ENCODE results near the gene CSNK2B.

CSNK2B gene

DNA sequence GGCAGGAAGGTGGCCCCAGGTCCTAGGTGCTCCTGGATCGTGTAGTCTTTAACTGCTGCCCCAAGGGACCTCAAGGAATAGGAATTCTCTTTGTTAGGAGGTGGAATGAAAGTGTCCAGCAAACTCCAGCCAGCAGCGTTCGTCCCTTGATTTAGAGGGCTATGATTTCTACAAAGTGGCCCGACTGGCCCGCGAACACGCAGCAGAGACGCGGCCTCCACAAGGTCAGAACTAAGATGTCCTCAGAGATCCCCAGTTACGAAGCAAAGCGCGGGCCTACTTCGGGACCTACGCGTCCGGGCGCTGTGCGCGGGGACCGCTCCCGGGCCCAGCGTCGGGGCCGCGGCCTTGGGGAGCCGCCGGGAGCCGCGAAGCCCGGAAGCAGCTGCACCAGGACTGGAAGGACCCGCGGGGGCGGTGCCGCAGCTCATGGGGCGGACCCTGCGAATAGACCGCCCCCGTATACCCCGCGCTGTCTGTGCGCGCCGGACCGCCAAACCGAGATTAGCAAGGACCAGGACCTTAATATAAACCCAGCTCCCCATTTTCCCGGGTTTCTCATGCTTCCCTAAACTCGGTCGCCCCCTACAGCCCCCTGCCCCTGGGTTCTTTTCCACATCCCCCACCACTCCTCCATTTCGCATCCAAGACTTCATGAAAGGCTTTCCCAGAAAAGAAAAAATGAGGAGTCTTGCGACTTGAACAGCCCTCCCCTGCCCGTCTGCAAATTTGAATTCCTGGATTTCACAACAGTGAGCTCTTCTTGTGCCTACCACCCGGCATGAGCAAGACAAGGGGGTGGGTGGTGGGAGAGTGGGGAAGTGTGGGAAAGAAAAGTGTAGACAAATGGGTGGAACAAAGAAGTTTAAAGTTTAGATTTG lies 5.3 kb upstream of the CSNK2B start, which contains the start of gene C6orf47:
C6orf47 (minus strand) TSS at position 398 of the 881 bp plus-strand sequence. CDS start 831 bp downstream, outside the sequence.
- peak; percentile 72 for DNase-seq (ENCODE audit: low spot score)

DNA sequence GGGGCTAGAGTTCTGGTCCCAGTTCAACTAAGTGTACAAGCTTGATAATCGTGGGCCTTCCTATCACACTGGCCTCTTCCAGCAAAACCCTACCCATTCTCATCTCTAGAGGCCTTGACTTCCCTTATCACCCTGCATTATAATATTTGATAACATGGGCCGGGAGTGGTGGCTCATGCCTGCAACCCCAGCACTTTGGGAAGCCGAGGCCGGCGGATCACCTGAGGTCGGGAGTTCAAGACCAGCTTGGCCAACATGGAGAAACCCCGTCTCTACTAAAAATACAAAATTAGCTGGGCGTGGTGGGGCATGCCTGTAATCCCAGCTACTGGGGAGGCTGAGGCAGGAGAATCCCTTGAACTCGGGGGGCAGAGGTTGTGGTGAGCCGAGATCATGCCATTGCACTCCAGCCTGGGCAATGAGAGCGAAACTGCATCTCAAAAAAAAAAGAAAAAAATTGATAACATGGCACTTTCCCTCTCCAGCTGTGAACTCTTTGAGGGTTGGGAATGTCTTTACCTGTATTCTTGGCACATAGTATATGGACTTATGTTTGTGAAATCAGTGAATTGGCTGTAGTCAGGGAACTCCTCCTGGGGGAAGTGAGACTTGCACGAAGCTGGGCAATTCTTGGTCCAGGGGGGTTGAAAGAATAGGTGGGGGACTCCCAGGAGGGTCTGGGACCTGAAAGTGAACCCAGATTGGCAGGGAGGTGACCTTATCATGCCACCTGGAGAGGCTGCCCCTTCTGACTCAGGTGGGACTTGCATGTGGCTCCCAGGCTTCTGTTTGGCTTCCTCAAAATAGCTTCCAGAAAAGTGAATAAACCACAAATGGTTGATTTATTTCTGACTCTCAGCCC lies 4.4 kb upstream of the CSNK2B start:
- no peak for DNase-seq (ENCODE audit: low spot score)

DNA sequence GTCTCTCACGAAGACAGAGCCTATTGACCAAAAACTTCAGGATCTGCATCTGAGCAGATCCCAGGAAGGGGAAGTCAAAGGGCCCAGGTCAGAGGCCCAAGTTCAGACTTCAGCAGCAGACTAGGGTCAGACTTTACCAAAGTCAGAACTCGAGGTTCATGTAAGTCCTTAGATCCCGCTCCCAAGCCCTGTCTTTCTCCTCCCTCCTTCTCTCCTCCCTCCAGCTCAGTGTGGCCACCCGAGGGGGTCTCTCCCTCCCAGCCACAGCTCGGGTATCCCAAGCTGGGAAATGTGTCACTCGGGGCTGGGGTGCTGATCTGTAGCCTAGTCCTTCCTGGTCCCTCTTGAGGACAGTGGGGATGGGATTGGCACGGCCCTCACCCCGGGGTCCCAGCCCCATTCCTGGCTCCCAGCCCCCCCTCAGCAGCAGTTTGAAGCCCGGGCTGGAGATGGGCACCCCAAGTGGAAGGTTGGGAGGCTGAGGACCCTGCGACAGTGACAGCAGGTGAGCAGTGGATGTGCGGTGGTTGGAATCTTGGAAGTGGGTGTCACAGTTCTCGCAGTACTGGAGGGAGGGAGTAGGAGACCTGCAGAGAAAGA lies 3.7 kb upstream of the CSNK2B start:
- no peak for DNase-seq (ENCODE audit: low spot score)

DNA sequence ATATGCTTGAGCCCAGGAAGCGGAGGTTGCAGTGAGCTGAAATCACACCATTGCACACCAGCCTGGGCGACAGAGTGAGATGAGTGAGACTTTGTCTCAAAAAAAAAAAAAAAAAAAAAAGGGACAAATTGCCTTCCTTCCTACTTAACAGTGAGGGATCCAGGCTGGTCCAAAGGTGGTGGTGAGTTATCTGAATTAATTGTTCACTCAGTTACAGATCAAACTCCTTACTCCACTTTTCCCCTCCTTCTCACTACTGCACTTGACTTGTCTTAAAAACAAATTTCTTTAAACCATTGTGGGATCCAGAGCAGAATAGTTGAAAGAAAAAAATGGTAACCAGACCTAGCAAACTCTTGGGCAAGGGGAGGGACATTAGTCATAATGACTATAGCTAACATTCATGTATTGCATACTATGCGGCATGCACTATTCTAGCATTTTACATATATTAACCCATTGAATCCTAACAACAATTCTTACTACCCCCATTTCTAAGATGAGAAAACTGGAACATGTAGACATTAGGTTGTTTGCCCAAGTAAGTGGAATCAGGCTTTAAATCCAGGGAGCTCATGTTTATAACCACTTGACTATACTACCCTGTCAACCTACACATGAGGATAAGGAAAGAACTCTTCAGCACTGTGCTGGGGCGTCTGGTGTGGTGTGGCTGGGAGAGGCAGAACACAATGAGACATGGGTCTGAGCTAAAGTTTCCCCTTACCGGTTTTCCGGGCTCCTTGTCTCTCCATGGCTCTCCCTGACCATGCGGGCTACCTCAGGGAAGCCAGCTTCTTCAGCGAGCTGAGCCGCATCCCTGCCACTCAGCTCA lies 2.5 kb upstream of the CSNK2B start:
- DNase-seq (ENCODE audit: low spot score) = no peak

DNA sequence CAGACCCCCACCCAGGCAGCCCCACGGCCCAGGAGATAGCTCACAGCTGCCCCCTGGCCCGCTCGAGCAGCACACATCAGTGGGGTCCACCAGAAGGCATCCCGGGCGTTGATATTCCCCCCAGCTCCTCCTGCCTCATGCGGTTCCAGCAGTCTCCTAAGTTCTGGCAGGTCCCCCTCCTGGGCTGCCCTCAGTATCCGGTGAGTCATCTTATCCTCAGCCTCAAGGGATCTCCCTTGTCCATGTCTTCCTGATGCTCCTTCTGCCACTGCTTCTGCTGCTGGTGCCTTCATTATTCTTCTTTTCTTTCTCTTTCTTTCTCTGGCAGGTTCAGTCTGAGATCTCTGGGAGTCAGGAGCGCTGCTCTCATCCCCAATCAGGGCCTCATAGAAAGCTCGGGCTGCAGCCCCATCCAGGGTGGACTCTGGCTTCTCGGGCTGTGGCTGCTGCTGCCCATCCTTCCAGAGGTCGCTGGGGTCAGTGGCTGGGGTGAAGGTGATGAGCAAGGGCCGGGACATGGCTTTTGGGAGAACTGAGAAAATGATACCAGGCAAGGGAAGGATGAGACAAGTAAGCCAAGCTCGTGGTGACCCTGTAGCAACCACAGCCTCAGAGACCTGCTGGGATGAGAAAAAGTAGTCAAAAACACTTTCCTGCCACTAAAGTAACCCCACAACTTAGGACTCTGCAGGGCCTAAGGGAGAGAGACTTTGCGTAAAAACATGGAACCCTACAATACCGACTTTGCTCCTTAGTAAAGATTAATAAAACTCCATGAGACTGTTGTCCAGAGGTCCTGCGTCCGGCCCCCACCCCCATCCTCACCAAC lies 1.7 kb upstream of the CSNK2B start:
- DNase-seq (ENCODE audit: low spot score) = no peak

DNA sequence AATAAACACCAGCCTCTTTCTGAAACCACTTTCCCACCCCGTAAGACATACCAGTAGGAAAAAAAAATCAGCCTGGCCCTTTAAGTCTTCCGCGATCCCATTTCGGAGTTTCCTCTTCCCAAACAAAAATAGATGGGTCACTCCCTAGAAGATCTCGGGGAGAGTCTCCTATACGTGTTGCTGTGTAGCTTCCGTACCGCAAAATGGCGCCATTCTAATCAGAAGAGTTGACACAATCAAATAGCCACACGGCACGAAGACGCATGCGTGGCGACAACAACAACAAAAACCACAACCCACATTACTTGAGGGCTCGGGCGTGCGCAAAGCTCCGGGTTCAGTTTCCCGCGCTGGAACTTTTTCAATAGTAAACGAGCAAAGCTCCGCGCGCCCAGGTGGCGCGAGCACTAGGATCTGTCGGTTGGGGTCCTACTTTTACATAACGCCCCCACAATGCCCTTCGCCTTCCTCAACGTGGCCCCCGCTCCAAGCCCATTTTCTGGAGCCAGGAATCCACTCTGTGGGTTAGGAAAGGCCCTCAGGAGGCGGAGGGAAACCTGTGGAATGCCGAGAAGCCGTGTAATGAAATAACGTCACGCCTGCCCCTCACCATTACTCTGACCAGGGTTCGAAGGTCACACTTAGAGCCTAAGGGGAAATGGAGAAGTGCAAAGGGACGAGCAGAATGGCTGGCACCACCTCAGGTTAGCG lies 935 bp upstream of the CSNK2B start, which contains the start of gene GPANK1:
GPANK1 (minus strand) TSS at position 208 of the 711 bp plus-strand sequence. CDS start 519 bp downstream, outside the sequence.
- DNase-seq (ENCODE audit: low spot score) = peak; percentile 53

DNA sequence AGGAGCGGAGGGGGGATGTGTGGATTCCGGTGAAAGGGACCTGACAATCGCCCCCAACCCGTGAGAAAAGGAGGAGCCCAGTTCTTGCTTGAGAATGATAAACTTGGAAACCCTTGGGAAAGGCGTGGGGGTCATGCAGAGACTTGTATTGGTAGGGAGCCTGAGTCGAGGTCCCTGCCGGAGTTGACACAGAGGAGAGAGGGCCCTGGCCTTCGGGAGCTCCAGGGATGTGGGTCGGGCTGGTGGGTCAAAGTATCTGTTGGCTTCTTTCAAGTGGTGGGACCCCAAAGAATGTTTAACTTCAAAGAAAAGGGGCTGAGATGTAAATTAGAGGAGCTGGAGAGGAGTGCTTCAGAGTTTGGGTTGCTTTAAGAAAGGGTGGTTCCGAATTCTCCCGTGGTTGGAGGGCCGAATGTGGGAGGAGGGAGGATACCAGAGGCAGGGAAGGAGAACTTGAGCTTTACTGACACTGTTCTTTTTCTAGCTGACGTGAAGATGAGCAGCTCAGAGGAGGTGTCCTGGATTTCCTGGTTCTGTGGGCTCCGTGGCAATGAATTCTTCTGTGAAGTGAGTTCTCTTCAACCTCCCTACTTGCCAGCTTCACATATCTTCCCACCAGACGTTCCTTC lies 571 bp downstream of the CSNK2B start:
- DNase-seq (ENCODE audit: low spot score) = no peak

DNA sequence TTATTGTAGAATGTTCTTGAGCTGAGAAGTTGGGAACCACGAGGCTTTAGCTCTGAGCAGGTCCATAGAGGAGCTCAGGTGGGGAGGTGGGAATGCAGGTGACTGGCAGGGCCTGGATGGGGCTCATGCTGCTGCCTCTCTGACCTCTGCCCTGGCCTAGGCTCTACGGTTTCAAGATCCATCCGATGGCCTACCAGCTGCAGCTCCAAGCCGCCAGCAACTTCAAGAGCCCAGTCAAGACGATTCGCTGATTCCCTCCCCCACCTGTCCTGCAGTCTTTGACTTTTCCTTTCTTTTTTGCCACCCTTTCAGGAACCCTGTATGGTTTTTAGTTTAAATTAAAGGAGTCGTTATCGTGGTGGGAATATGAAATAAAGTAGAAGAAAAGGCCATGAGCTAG lies 3.8 kb downstream of the CSNK2B start, which contains the start of gene LY6G5B:
LY6G5B (plus strand) TSS at position 301 of the 400 bp plus-strand sequence. CDS start 975 bp downstream, outside the sequence.
- DNase-seq (ENCODE audit: low spot score) = no peak

DNA sequence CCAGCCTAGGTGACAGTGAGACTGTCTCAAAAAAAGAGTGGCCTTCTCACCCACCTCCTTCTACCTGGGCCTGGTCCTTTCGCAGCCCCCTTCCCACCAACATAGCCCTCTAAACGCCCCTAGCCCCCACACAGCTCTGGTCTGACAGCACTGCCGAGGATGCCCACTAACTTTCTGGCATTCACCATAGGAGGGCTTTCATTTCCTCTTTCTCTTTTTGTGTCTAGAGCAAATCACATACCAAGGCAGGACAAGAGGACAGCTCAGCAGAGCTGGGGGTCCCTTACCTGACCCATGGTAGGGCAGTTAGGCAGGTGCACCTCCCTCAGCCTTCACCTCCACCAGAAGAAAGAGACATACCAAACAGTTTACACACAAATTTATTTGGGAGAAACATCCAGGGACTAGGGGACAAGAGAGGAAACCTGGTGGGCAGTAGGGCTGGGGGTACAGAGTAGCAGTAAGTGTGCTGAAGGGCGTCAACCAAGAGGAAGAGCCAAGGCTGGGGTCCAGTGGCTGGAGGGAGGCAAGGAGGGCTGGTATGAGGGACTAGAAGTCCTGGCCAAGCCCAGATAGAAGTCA lies 10.5 kb downstream of the CSNK2B start:
- no peak for DNase-seq (ENCODE audit: low spot score)

DNA sequence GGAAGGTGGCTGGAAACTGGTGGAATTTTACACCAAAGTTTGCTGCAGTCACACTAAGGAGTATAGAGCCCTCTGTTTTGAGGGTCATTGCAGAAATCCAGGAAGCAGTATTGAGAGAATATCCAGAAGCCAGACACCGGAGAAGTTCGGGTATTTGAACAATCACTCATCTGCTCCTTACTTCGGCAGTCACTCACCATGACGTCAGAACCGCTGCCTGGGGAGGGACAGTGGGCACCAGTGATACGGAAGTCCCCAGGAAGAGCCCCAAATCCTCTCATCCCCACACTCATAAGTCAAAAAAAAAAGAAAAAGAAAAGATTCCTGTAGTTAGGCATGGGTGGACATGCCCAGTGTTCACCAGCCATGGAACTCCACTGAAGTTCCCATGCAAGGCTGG lies 11.0 kb downstream of the CSNK2B start:
- no peak for DNase-seq (ENCODE audit: low spot score)

DNA sequence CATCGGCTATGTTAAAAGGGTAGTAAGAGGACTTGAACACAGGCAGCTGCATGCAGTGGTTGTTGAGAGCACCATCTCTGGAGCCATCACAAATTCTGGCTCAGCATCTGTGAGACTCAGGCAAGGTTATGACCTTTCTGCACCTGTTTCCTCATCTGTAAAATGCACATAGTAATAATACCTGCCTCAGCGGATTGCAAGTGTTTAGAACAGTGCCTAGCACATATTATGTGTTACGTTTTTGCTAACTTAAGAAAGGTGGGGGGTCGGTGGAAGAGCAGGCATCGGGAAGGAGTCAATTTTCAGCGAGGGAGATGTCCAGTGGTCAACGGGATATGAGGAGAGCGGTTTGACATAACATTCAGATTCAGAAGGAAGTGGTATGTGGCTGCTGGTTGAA lies 12.1 kb downstream of the CSNK2B start:
- no peak for DNase-seq (ENCODE audit: low spot score)

DNA sequence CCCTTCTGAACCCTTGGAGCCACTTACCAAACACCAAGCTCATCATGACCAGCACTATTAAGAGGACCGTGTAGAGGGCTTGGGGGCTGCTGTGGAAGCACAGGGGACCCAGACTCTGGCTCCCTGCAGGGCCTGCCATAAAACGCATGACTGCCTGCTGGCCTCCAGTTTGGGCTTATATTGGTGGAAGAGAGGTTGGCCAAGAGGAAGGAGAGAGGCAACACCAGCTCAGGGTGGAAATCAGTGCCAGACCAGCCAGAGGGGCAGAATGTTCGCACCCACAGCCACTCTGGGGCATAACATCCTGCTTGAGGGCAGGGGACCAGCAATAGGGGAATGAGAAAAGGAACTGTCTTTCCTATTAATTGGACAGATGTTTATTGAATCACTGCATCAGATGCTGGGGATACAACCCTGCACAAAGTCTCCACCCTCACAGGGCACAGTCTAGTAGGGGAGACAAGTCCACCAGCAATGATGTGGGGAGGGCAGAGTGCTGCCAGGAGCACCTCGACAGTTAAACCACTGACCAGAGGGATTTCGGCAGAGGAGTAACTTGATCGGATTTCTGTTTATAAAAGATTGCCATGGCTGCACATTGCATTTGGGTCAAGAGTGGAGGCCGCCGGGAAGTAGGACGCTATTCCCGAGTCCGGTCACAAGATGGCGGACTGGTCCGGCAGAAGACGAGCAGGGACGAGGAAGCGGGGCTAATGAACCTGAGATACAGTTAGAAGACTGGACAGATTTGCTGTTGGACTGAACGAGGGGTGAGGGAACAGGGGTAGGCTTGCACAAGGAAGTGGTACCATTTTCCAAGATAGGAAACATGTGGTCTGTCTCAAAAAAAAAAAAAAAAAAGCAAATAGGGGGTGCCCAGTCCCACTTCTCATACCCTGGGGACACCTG lies 14.6 kb downstream of the CSNK2B start, which contains the start of gene LY6G5C:
LY6G5C (minus strand) TSS at position 842 of the 909 bp plus-strand sequence; CDS start at position 148, 694 bp downstream.
- DNase-seq (ENCODE audit: low spot score) = peak; percentile 71

DNA sequence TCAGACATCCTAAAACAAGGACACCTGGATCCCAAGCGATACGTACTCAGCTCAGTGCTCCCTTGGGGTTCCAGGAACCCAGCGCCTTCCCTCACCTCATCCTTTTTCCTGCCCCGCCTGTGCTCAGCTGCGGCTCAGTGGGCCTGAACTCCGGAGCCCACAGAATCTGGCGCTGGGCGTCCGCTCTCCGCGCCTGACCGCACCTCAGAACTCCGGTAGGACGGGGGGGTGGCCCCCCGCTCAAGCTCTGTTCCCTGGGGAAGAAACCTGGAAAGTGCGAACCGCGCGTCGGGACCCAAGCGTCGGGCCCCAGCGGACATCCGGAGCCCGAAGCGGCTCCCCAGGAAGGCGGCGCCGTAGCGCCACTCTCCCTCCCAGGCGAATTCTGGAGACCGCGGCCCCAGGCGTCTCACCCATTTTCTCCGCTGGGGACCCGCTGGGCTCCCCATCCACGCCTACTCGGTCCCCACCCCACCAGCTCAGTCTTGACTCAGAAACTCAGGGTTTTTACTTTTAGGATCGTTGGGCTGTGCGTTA lies 15.3 kb downstream of the CSNK2B start:
- DNase-seq (ENCODE audit: low spot score) = no peak

DNA sequence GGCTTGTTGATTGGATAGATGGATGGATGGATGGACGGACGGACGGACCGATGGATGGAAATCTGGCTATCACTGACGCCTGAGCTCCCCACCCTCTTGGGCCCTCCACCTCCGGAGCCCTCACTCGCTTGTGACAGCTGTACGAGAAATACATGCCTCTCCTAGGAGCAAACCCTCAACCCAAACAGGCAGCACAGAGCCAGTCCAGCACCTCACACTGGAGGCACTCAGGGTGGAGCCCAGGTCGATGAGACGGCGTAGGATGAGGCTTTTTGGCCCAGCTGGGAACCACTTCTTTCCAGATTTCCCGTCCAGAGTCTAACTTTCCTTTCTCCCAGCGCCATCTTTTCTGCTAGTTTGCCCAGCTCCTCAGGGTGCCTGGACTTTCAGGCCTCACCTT lies 17.7 kb downstream of the CSNK2B start:
- DNase-seq (ENCODE audit: low spot score) = no peak

DNA sequence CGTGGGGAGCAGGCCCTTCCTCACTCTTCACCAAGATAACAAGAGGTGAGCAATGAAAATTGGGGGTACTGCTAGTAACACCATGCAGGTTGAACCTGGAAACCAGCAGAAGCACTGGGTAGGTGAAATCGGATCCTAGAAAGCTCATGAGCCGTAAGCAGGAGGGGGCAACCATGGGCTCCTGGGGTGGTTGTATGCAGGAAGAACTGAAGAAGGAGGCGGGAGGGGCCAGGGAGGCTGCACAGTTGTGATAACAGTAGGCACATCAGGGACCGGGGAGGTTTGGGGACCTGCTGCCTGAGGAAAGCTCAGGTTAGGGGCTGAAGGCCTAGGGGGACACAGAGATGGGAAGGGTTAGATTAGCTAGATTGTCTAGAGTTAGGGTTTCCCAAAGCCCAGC lies 20.6 kb downstream of the CSNK2B start:
- DNase-seq (ENCODE audit: low spot score) = no peak

DNA sequence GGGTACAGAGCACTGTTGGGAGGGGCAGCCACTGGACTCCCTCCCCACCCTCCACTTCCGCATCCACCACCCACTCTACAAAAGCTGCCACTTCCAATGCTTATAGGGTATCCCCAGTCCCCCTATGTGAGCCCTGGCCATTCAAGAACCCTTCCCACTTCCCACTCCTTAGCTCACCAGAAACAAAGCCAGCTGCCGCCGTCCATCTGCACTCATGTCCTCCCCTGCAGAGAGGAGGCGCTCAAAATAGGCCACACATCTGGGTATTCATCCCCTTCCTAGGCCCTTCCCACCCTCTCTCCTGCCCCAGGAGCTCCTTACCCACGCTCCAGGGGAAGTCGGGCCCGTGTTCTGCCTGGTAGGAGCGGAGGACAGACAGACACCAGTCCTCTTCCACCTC lies 21.4 kb downstream of the CSNK2B start:
- DNase-seq (ENCODE audit: low spot score) = no peak
